GM12874 (cell line): Measurements from ENCODE around the gene CEP55.

Experiments
- CTCF ChIP-seq: IDR thresholded peaks from 2 replicates; pipeline ENCODE4 v1.5.1; 2011; ENCODE audit warnings: low read depth, mild to moderate bottlenecking, control low read depth, low read length, moderate library complexity; ENCODE audit not compliant: insufficient read depth

Gene CEP55

GRCh38 chr10:93471110-93471651 lies 25.2 kb upstream of the CEP55 start:
- TF ChIP-seq CTCF, result no peak

GRCh38 chr10:93473161-93473560 lies 23.3 kb upstream of the CEP55 start:
- TF ChIP-seq CTCF, result no peak

GRCh38 chr10:93473804-93474472 lies 22.5 kb upstream of the CEP55 start:
- no peak for TF ChIP-seq CTCF

- no peak for TF ChIP-seq CTCF
Observed at GRCh38 chr10:93475227-93475626, 21.2 kb upstream of the CEP55 start.

- no peak for TF ChIP-seq CTCF
Observed at GRCh38 chr10:93475871-93476270, 20.5 kb upstream of the CEP55 start.

- TF ChIP-seq CTCF, result no peak
Observed at GRCh38 chr10:93476756-93477155, 19.7 kb upstream of the CEP55 start.

- no peak for TF ChIP-seq CTCF
Observed at GRCh38 chr10:93478873-93479272, 17.5 kb upstream of the CEP55 start.
